Heart right ventricle (tissue), 16 donors: ENCODE results near the gene CTDSPL. TPM values are rescaled to one million over a fixed set of nuclear protein-coding genes. Genes with fewer than 3 reads are reported as not detected.

Source experiments
- ATAC-seq, 8 donors: fragments of 200-7000 bp; cut with Tn5 transposase; one replicate each; pipeline ENCODE4 v1.9.1; 2020; ENCODE audit warnings: mild to moderate bottlenecking in 8 of 8, moderate library complexity in 8 of 8, moderate number of reproducible peaks in 1 of 8
- DNase-seq, 2 donors: peaks; one replicate each; pipeline ENCODE4 v3.0.0-alpha.2; 2020
- H3K27ac ChIP-seq, 10 donors: fragments of 200-600 bp; sonication (generic) in 2 of 10; one replicate each; pipeline versions ENCODE4 v1.5.0 to v1.8.0; 2020 to 2022; ENCODE audit warnings: mild to moderate bottlenecking in 3 of 10
- H3K27me3 ChIP-seq, 7 donors: fragments of 200-600 bp; one replicate each; pipeline ENCODE4 v1.8.0; 2021 to 2022; ENCODE audit warnings: mild to moderate bottlenecking in 2 of 7
- H3K36me3 ChIP-seq, 9 donors: fragments of 200-600 bp; sonication (generic) in 1 of 9; one replicate each; pipeline versions ENCODE4 v1.5.0 to v1.8.0; 2020 to 2022; ENCODE audit warnings: mild to moderate bottlenecking in 2 of 9
- H3K4me1 ChIP-seq, 9 donors: fragments of 200-600 bp; sonication (generic) in 1 of 9; one replicate each; pipeline versions ENCODE4 v1.5.0 to v1.8.0; 2020 to 2022; ENCODE audit warnings: mild to moderate bottlenecking in 4 of 9
- H3K4me3 ChIP-seq, 10 donors: fragments of 200-600 bp; sonication (generic) in 2 of 10; one replicate each; pipeline versions ENCODE4 v1.5.0 to v1.8.0; 2020 to 2022; ENCODE audit warnings: mild to moderate bottlenecking in 7 of 10, moderate library complexity in 2 of 10
- H3K9me3 ChIP-seq, 11 donors: fragments of 200-600 bp in 10 of 11; sonication (generic) in 2 of 11; one replicate each; pipeline versions ENCODE4 v1.5.0 to v1.8.0; 2013 to 2022; ENCODE audit warnings: mild to moderate bottlenecking in 2 of 11, control low read depth in 1 of 11, moderate library complexity in 1 of 11
- WGBS, 2 donors: extraction: QIAGEN DNeasy Blood & Tissue Kit; methylation state at CpG; one replicate each; pipeline ENCODE4 v1.1.7; 2013; ENCODE audit warnings: inconsistent platforms in 1 of 2; 5-methylcytosine and 5-hydroxymethylcytosine counted together
- intact Hi-C, 10 donors: fragments of 100-400 bp; cut with DNase I; formaldehyde crosslinking; loops; one replicate each; pipeline versions ENCODE4 v1.11.1 to v1.14.2; 2022
- polyA plus RNA-seq, 2 donors: library from polyadenylated mRNA; stranded (reverse); fragments of 200-250 nt; gene quantifications; one replicate each; pipeline ENCODE4 v1.2.3, GENCODE V29; 2013
- total RNA-seq, 10 donors: library from RNA; stranded (reverse); fragmentation: NEBNext Ultra II Directional in 3 of 10; extraction: Animal tissue kit (Norgen Biotek cat#: 25700) in 3 of 10; gene quantifications; one replicate each; pipeline versions ENCODE4 v1.2.1 to v1.2.4, GENCODE V29; 2021 to 2023
- TF ChIP-seq, protein P1 (sequence below), 9 donors: fragments of 200-600 bp; sonication (generic) in 2 of 9; IDR thresholded peaks; one replicate each; pipeline versions ENCODE4 v1.5.0 to v1.8.0; 2021 to 2022; ENCODE audit warnings: antibody characterized with exemption in 9 of 9, mild to moderate bottlenecking in 5 of 9, moderate library complexity in 1 of 9
- donor health status: Arrhythmogenic right ventricular cardiomyopathy.
- donor health status: ischemic (EF 13 %, LVEDD 7.1; RV severe dilation, severe dysfunction).
- donor health status: healthy with polysubstance abuse.
- donor health status: DM: no; HTN: yes; CAD: no.
- donor health status: DM: no; HTN: no; CAD: no.
- donor health status: ischemic (EF 25% LVEDD 6.9; RV normal size, moderate dysfunction).
- donor health status: ischemic (EF 25% LVEDD 5.7; RV mildly dilated, moderate dysfunction).
- donor health status: healthy.
- donor health status: DM: yes; HTN: yes; CAD: no.
- donor health status: Ischemic cardiomyopathy.
- donor health status: ischemic (EF 35%, LVEDD 5.7; RV mildly dilated, moderate dysfunction).
- donor health status: nonischemic (EF 11% LVEDD 7.7; RV severe dilation, severe dysfunction).
- donor health status: DM: yes; HTN: yes; CAD: no.
- donor health status: PGD.
- donor health status: ischemic (EF 29% LVEDD 5.4; RV normal size, mild dysfunction).
- donor health status: nonischemic (EF 23%, LVEDD 6.1; RV moderate dilation, normal function).

CTDSPL gene
- total and polyA plus RNA-seq, 12 donors: 5.4 to 51.5 (median 41.2) TPM

DNA sequence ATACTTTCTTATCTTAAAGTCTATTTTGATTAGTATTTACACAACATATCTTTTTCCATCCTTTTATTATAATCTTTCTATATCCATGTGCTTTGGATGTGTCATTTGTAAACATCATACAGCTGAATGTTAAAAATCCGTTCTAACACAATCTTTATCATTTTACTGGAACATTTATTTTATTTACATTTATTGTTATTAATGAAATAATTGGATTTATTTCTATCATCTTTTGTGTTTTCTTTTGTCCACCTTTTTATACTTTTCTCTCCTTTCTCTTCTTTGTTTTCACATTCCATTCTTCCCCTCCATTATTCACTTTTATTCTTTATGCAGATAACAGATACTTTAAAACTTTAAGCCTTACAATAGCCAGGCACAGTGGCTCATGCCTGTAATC lies 34.7 kb upstream of the CTDSPL start:
- TF ChIP-seq, protein P1, sequence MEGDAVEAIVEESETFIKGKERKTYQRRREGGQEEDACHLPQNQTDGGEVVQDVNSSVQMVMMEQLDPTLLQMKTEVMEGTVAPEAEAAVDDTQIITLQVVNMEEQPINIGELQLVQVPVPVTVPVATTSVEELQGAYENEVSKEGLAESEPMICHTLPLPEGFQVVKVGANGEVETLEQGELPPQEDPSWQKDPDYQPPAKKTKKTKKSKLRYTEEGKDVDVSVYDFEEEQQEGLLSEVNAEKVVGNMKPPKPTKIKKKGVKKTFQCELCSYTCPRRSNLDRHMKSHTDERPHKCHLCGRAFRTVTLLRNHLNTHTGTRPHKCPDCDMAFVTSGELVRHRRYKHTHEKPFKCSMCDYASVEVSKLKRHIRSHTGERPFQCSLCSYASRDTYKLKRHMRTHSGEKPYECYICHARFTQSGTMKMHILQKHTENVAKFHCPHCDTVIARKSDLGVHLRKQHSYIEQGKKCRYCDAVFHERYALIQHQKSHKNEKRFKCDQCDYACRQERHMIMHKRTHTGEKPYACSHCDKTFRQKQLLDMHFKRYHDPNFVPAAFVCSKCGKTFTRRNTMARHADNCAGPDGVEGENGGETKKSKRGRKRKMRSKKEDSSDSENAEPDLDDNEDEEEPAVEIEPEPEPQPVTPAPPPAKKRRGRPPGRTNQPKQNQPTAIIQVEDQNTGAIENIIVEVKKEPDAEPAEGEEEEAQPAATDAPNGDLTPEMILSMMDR (IDR thresholded peaks at IDR 0.05): no peak

DNA sequence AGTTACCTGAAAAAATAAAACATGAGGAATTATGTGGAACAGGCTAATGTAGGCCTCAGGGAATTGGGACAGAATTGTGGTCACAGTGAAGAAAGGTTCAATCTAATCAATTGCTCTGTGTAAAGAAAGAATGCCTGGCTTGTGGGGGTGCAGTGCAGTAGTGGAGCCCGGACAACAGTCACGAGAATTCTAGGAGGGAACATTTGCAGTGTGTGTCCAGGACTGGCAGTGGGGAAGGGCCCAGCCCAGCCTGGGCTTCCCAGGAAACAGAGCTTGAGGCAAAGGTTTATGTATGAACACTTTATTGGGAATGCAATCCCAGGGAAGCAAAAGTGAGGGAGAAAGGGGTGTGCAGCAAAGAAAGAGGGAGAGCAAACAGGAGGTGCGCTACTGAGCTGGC lies 29.2 kb upstream of the CTDSPL start:
- intact Hi-C loops: no loop called here
- no peak for DNase-seq
- Histone ChIP-seq H3K4me3 (no peak overlapping the region), H3K36me3 (peaks cover 0 to 10% (median 0%) of the 10 kb centered on the region in 9 donors), H3K4me1 (peaks cover 0 to 4% (median 0%) of the 10 kb centered on the region in 9 donors), H3K27ac (no peak overlapping the region), H3K27me3 (no peaks in the 10 kb centered on the region), H3K9me3 (no peaks in the 10 kb centered on the region)
- TF ChIP-seq, protein P1 (IDR thresholded peaks at IDR 0.05): no peak
- peak in 2 of 8 donors; percentile 32 to 42 for ATAC-seq
- 85 to 88% methylated on average over 3 of the region's 3 CpGs for WGBS, 2 donors

More for the DNA sequence above, 34.7 kb upstream of the CTDSPL start:
- Histone ChIP-seq H3K4me3 (no peak overlapping the region), H3K4me1 (peaks cover 0 to 43% (median 21%) of the 10 kb centered on the region in 9 donors), H3K36me3 (peaks cover 0 to 5% (median 0%) of the 10 kb centered on the region in 9 donors), H3K9me3 (no peaks in the 10 kb centered on the region), H3K27ac (no peak overlapping the region), H3K27me3 (no peaks in the 10 kb centered on the region)
- WGBS, 2 donors: 96 to 97% methylated on average over 1 of the region's 1 CpG
- DNase-seq: no peak
- ATAC-seq: no peak
- intact Hi-C loops: no loop called here

DNA sequence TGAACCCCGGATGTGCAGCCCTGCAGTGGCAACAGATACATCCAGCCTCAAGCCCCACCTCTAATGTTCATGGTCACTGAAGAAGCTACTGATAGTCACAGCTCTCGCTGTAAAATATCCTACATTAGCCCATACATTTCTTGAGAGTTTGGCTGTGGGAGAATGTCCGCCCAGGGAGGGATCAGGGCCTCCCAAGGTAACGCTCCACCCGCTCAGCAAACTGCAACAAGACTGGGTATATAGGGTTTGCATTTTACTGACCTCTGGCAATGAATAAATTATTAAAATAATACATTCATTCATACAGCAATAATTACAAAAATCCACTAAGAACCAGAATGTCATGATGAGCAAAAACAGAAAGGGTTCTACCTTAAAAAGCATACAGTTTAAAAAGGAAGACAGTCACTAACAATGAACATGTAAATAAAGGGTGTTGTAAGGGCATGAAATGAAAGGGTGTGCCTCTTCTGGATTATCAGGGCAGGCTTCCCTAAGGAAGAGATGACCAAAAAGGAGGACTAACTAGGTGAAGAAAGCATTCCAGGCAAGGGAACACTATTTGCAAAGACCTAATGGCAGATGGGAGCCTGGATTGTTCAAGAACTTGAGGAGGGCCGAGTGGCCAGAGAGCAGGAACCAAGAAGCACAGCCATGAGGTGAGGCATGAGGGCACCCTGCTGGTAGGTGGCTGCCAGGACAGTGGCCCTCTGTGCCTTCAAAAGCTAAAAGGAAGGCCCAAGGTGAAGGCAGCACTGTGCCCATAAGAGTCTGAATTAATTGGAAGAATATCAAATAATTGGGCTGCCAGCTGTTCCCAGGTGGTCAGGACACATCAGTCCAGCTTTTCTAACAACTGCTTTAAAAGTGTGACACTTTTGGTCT lies 28.1 kb upstream of the CTDSPL start:
- Histone ChIP-seq H3K4me1 (peaks cover 0 to 4% (median 0%) of the 10 kb centered on the region in 9 donors), H3K4me3 (no peak overlapping the region), H3K36me3 (peaks cover 0 to 16% (median 0%) of the 10 kb centered on the region in 9 donors), H3K27ac (no peak overlapping the region), H3K27me3 (no peaks in the 10 kb centered on the region), H3K9me3 (no peaks in the 10 kb centered on the region)
- DNase-seq: peak in 1 of 2 donors; percentile 36
- intact Hi-C loops: no loop called here
- TF ChIP-seq, protein P1 (IDR thresholded peaks at IDR 0.05): peak; percentile 15 to 64 (median 50)
- peak; percentile 76 to 92 (median 86) for ATAC-seq
- whole genome bisulfite sequencing, 2 donors: 86 to 88% methylated on average over 6 of the region's 6 CpGs

DNA sequence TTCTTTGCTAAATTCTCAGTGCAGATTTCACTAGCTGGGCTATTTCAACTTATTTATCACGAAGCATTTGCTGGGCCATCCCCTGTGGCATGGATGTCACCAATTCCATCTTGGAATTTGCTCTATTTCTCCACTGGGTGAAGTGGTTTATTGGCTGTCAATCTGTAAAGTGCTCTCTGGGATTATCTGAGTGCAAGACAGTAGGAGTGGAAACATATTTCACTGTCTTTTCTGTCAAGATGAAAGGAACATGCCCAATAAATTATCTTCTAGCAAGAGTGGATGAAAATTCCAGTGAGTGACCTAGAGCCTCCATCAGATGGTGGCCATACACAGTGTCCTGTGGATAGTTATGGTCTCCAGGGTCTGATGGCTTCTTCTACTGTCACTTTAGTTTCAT lies 25.1 kb upstream of the CTDSPL start:
- Histone ChIP-seq H3K36me3 (peaks cover 0 to 17% (median 0%) of the 10 kb centered on the region in 9 donors), H3K27me3 (no peaks in the 10 kb centered on the region), H3K4me1 (peaks cover 0 to 4% (median 0%) of the 10 kb centered on the region in 9 donors), H3K9me3 (no peaks in the 10 kb centered on the region), H3K4me3 (no peak overlapping the region), H3K27ac (no peak overlapping the region)
- 93 to 94% methylated on average over 1 of the region's 1 CpG for WGBS, 2 donors
- intact Hi-C loops: no loop called here
- DNase-seq: no peak
- TF ChIP-seq, protein P1 (IDR thresholded peaks at IDR 0.05): no peak
- no peak for ATAC-seq
